ENCODE data around the gene SLC25A40. TPM values are rescaled to one million over a fixed set of nuclear protein-coding genes. Genes with fewer than 3 reads are reported as not detected.
"Not testable (repeated sequence)": the region's sequence is repeated elsewhere in the genome, so short reads cannot be mapped to it uniquely, and the experiment has no call there.

SLC25A40 gene
- total RNA-seq, 1 experiment from 2014 or later = 32.4 TPM

- H3K27me3 ChIP-seq (ENCODE audit: insufficient read depth, low read length); H3K36me3 ChIP-seq (ENCODE audit: control insufficient read depth in 1 of 2, insufficient read depth in 2 of 2, low read length in 2 of 2); BruUV-seq (replicated peaks); CTCF ChIA-PET; H3K9me2 ChIP-seq (ENCODE audit: insufficient read depth); H3K79me2 ChIP-seq (ENCODE audit: insufficient read depth, low read length); intact Hi-C loops (cut with micrococcal nuclease); H3K4me2 ChIP-seq (ENCODE audit: low read length); H3K27ac ChIP-seq (ENCODE audit: low read depth, low read length); H2AFZ ChIP-seq (ENCODE audit: low read depth, low read length, poor library complexity, severe bottlenecking); RAD21 ChIA-PET (ENCODE audit: low non-redundant PET in 1 of 2, low total read pairs in 2 of 2, uncharacterized antibody in 2 of 2, unreplicated experiment in 2 of 2); H3K9ac ChIP-seq (ENCODE audit: low read length); POLR2A ChIA-PET; H4K20me1 ChIP-seq (ENCODE audit: insufficient read depth); ATAC-seq; H3K4me3 ChIP-seq (replicated peaks in 1 of 2; ENCODE audit: low read depth in 1 of 2, low read length in 2 of 2); DNase-seq (ENCODE audit: low read depth, low spot score); H3K4me1 ChIP-seq (ENCODE audit: control insufficient read depth in 1 of 2, insufficient read depth in 2 of 2, low read length in 2 of 2); H3K9me3 ChIP-seq (ENCODE audit: control insufficient read depth in 1 of 2, insufficient read depth in 1 of 2, low read depth in 1 of 2, low read length in 2 of 2): not testable (repeated sequence)
Observed at GRCh38 chr7:87922759-87923395, 46.7 kb upstream of the SLC25A40 start.

GRCh38 chr7:87920578-87920977 is 44.4 kb upstream of the SLC25A40 start:
- Histone ChIP-seq H3K4me2 (ENCODE audit: low read length) (no peak overlapping the region), H3K27me3 (ENCODE audit: insufficient read depth, low read length) (no peaks in the 10 kb centered on the region), H4K20me1 (ENCODE audit: insufficient read depth) (no peaks in the 10 kb centered on the region), H3K9ac (ENCODE audit: low read length) (no peak overlapping the region), H3K27ac (ENCODE audit: low read depth, low read length) (no peak overlapping the region), H3K36me3 (ENCODE audit: control insufficient read depth in 1 of 2, insufficient read depth in 2 of 2, low read length in 2 of 2) (no peaks in the 10 kb centered on the region), H3K4me1 (ENCODE audit: control insufficient read depth in 1 of 2, insufficient read depth in 2 of 2, low read length in 2 of 2) (no peaks in the 10 kb centered on the region), H2AFZ (ENCODE audit: low read depth, low read length, poor library complexity, severe bottlenecking) (no peak overlapping the region), H3K9me3 (ENCODE audit: control insufficient read depth in 1 of 2, insufficient read depth in 1 of 2, low read depth in 1 of 2, low read length in 2 of 2) (no peaks in the 10 kb centered on the region), H3K79me2 (ENCODE audit: insufficient read depth, low read length) (no peaks in the 10 kb centered on the region), H3K4me3 (replicated peaks in 1 of 2; ENCODE audit: low read depth in 1 of 2, low read length in 2 of 2) (no peak overlapping the region), H3K9me2 (ENCODE audit: insufficient read depth) (no peaks in the 10 kb centered on the region)
- ChIA-PET RAD21 (ENCODE audit: low non-redundant PET in 1 of 2, low total read pairs in 2 of 2, uncharacterized antibody in 2 of 2, unreplicated experiment in 2 of 2) (no interaction called here), CTCF (no interaction called here), POLR2A (interaction anchor here (1.3 kb wide), 1 partner anchor 14 kb away, joined by 4 read pairs; the partner anchor contains the start of gene ADAM22)
- no peak; the same call in 1 of the 2 replicates for ATAC-seq
- no peak for DNase-seq (ENCODE audit: low read depth, low spot score)
- intact Hi-C loops (cut with micrococcal nuclease) = no loop called here
- TF ChIP-seq SP1 (IDR thresholded peaks at IDR 0.05; ENCODE audit: low read depth) = no peak
- no peak for TF ChIP-seq SIN3A (IDR thresholded peaks at IDR 0.05; ENCODE audit: low read depth)
- no peak for TF ChIP-seq ZFX (IDR thresholded peaks at IDR 0.05)
- BruUV-seq (replicated peaks) = no TSS peak

DNA sequence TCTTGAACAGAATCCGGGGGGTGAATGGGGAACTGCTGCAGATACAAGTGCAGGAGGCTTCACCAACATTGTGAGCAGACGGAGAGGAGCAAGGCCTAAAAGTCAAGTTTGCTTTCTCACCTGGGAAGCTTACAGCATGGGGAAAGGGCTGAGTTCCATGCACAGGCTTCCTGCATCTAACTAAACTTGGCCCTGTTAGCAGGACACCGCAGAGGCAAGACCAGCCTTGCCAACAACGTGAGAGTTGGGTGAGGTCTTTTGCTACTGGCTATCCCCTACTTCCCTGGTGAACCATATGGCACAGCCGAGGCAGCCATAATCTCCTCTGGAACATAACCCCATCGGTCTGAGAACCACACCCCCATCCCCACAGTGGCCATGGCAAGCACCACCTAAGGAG is 43.7 kb upstream of the SLC25A40 start:
- DNase-seq (ENCODE audit: low read depth, low spot score) (no peak), ATAC-seq (no peak)
- BruUV-seq (replicated peaks) = no TSS peak
- intact Hi-C loops (cut with micrococcal nuclease) = no loop called here
- H3K9ac ChIP-seq (ENCODE audit: low read length) = no peak overlapping the region
- H3K9me2 ChIP-seq (ENCODE audit: insufficient read depth) = no peaks in the 10 kb centered on the region
- RAD21 ChIA-PET (ENCODE audit: low non-redundant PET in 1 of 2, low total read pairs in 2 of 2, uncharacterized antibody in 2 of 2, unreplicated experiment in 2 of 2) = no interaction called here
- no peak overlapping the region for H2AFZ ChIP-seq (ENCODE audit: low read depth, low read length, poor library complexity, severe bottlenecking)
- no peaks in the 10 kb centered on the region for H3K4me1 ChIP-seq (ENCODE audit: control insufficient read depth in 1 of 2, insufficient read depth in 2 of 2, low read length in 2 of 2)
- no peaks in the 10 kb centered on the region for H3K9me3 ChIP-seq (ENCODE audit: control insufficient read depth in 1 of 2, insufficient read depth in 1 of 2, low read depth in 1 of 2, low read length in 2 of 2)
- H4K20me1 ChIP-seq (ENCODE audit: insufficient read depth) = no peaks in the 10 kb centered on the region
- H3K4me3 ChIP-seq (replicated peaks in 1 of 2; ENCODE audit: low read depth in 1 of 2, low read length in 2 of 2) = no peak overlapping the region
- CTCF ChIA-PET = no interaction called here
- POLR2A ChIA-PET = no interaction called here
- no peak overlapping the region for H3K27ac ChIP-seq (ENCODE audit: low read depth, low read length)
- H3K27me3 ChIP-seq (ENCODE audit: insufficient read depth, low read length) = no peaks in the 10 kb centered on the region
- no peak overlapping the region for H3K4me2 ChIP-seq (ENCODE audit: low read length)
- no peaks in the 10 kb centered on the region for H3K79me2 ChIP-seq (ENCODE audit: insufficient read depth, low read length)
- no peaks in the 10 kb centered on the region for H3K36me3 ChIP-seq (ENCODE audit: control insufficient read depth in 1 of 2, insufficient read depth in 2 of 2, low read length in 2 of 2)
- no peak for TF ChIP-seq EGR1 (IDR thresholded peaks at IDR 0.05; ENCODE audit: low read depth)
- no peak for TF ChIP-seq EZH2 (IDR thresholded peaks at IDR 0.05)
- no peak for TF ChIP-seq EZH2phosphoT487 (IDR thresholded peaks at IDR 0.05; ENCODE audit: borderline replicate concordance)
- TF ChIP-seq ATF3 (IDR thresholded peaks at IDR 0.05) = no peak
- no peak for TF ChIP-seq CBX3 (IDR thresholded peaks at IDR 0.05; ENCODE audit: low read depth)
- no peak for TF ChIP-seq JUND (IDR thresholded peaks at IDR 0.05)
- no peak for TF ChIP-seq YY1 (IDR thresholded peaks at IDR 0.05; ENCODE audit: extremely low read depth, insufficient replicate concordance, low read depth, low read length)
- TF ChIP-seq, protein P1, sequence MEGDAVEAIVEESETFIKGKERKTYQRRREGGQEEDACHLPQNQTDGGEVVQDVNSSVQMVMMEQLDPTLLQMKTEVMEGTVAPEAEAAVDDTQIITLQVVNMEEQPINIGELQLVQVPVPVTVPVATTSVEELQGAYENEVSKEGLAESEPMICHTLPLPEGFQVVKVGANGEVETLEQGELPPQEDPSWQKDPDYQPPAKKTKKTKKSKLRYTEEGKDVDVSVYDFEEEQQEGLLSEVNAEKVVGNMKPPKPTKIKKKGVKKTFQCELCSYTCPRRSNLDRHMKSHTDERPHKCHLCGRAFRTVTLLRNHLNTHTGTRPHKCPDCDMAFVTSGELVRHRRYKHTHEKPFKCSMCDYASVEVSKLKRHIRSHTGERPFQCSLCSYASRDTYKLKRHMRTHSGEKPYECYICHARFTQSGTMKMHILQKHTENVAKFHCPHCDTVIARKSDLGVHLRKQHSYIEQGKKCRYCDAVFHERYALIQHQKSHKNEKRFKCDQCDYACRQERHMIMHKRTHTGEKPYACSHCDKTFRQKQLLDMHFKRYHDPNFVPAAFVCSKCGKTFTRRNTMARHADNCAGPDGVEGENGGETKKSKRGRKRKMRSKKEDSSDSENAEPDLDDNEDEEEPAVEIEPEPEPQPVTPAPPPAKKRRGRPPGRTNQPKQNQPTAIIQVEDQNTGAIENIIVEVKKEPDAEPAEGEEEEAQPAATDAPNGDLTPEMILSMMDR (IDR thresholded peaks at IDR 0.05 in 2 of 3, conservative IDR thresholded peaks at IDR 0.05 in 1 of 3; ENCODE audit: borderline replicate concordance in 1 of 3, insufficient read depth in 1 of 3, low read depth in 2 of 3, low read length in 2 of 3) = no peak
